Ishikawa (cell line): ENCODE data around the gene IL19.

Experiments used
- CEBPB ChIP-seq: IDR thresholded peaks from 2 replicates; pipeline ENCODE4 v1.6.1; 2012
- CREB1 ChIP-seq: IDR thresholded peaks from 2 replicates; pipeline ENCODE4 v1.6.1; 2012; ENCODE audit warnings: low read depth
- EGR1 ChIP-seq: IDR thresholded peaks from 2 replicates; pipeline ENCODE4 v1.6.1; 2012
- EP300 ChIP-seq: IDR thresholded peaks from 2 replicates; pipeline ENCODE4 v1.6.1; 2012; ENCODE audit warnings: borderline replicate concordance
- FOXM1 ChIP-seq: IDR thresholded peaks from 2 replicates; pipeline ENCODE4 v1.6.1; 2012; ENCODE audit warnings: low read depth, borderline replicate concordance
- NFIC ChIP-seq: IDR thresholded peaks from 2 replicates; pipeline ENCODE4 v1.6.1; 2012
- RAD21 ChIP-seq: IDR thresholded peaks from 2 replicates; pipeline ENCODE4 v1.6.1; 2012; ENCODE audit warnings: low read depth
- TAF1 ChIP-seq: IDR thresholded peaks from 2 replicates; pipeline ENCODE4 v1.6.1; 2012; ENCODE audit warnings: low read depth, mild to moderate bottlenecking
- TCF12 ChIP-seq: IDR thresholded peaks from 2 replicates; pipeline ENCODE4 v1.6.1; 2012; ENCODE audit warnings: low read depth
- TEAD4 ChIP-seq: IDR thresholded peaks from 2 replicates; pipeline ENCODE4 v1.6.1; 2012
- YY1 ChIP-seq: IDR thresholded peaks from 2 replicates; pipeline ENCODE4 v1.6.1; 2012; ENCODE audit warnings: low read depth
- ZBTB7A ChIP-seq: IDR thresholded peaks from 2 replicates; pipeline ENCODE4 v1.6.1; 2012; ENCODE audit warnings: low read depth
- TF ChIP-seq, protein P1 (sequence below): IDR thresholded peaks from 2 replicates; pipeline ENCODE4 v1.6.1; 2012
- TF ChIP-seq, protein P2 (sequence below): IDR thresholded peaks from 2 replicates; pipeline ENCODE4 v1.6.1; 2012
- TF ChIP-seq, protein P3 (sequence below): IDR thresholded peaks from 2 replicates; pipeline ENCODE4 v1.6.1; 2012; ENCODE audit warnings: low read depth, mild to moderate bottlenecking

IL19 gene

DNA sequence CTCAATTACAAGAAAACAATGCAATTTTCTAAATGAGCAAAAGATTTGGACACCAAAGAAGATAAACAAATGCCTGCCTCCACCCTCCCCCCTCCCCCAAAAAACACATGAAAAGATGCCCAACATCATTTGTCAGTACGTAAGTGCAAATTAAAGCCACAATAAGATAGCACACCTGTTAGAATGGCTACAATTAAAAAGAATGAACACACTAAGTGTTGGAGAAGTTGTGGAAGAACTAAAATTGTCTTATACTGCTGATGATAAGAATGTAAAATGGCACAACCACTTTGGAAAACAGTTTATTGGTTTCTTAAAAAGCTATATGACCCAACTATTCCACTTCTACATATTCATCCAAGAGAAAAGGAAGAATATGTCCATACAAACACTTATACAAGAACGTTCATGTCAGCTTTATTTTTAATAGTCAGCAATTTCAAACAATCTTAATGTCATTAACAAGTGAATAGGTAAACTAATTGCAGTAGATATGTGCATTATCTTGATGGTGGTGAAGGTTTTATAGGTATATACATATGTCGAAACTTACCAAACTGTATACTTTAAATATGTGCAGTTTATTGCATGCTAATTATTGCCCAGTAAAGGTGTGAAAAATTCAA lies 105.3 kb downstream of the IL19 start:
- TF ChIP-seq, protein P1, sequence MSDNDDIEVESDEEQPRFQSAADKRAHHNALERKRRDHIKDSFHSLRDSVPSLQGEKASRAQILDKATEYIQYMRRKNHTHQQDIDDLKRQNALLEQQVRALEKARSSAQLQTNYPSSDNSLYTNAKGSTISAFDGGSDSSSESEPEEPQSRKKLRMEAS = no peak
- TF ChIP-seq, protein P2, sequence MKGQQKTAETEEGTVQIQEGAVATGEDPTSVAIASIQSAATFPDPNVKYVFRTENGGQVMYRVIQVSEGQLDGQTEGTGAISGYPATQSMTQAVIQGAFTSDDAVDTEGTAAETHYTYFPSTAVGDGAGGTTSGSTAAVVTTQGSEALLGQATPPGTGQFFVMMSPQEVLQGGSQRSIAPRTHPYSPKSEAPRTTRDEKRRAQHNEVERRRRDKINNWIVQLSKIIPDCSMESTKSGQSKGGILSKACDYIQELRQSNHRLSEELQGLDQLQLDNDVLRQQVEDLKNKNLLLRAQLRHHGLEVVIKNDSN = no peak
- TF ChIP-seq ZBTB7A (no peak), TCF12 (no peak), YY1 (no peak), EP300 (no peak)
- TF ChIP-seq, protein P3, sequence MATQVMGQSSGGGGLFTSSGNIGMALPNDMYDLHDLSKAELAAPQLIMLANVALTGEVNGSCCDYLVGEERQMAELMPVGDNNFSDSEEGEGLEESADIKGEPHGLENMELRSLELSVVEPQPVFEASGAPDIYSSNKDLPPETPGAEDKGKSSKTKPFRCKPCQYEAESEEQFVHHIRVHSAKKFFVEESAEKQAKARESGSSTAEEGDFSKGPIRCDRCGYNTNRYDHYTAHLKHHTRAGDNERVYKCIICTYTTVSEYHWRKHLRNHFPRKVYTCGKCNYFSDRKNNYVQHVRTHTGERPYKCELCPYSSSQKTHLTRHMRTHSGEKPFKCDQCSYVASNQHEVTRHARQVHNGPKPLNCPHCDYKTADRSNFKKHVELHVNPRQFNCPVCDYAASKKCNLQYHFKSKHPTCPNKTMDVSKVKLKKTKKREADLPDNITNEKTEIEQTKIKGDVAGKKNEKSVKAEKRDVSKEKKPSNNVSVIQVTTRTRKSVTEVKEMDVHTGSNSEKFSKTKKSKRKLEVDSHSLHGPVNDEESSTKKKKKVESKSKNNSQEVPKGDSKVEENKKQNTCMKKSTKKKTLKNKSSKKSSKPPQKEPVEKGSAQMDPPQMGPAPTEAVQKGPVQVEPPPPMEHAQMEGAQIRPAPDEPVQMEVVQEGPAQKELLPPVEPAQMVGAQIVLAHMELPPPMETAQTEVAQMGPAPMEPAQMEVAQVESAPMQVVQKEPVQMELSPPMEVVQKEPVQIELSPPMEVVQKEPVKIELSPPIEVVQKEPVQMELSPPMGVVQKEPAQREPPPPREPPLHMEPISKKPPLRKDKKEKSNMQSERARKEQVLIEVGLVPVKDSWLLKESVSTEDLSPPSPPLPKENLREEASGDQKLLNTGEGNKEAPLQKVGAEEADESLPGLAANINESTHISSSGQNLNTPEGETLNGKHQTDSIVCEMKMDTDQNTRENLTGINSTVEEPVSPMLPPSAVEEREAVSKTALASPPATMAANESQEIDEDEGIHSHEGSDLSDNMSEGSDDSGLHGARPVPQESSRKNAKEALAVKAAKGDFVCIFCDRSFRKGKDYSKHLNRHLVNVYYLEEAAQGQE = no peak

DNA sequence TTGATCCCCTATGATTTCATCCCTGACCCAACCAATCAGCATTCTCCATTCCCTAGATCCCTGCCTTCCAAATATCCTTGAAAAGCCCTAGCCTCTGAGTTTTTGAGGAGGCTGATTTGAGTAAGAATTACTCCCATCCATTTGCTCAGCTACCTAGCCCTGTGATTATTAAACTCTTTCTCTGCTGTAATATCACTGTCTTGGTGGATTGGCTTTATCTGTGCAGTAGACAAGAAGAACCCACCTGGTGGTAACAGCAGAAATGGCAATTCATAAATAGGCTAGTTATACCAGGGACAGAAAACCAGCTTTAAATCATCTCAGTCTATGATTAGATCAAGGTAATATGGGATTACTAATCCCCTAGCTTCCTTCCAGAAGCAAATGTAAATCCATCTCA lies 107.9 kb downstream of the IL19 start:
- TF ChIP-seq CREB1 (no peak), YY1 (no peak), RAD21 (no peak), TAF1 (no peak), TCF12 (no peak), NFIC (no peak), ZBTB7A (no peak), CEBPB (no peak), TEAD4 (no peak), FOXM1 (no peak), EP300 (no peak), EGR1 (no peak)
- TF ChIP-seq, protein P2 = no peak
- TF ChIP-seq, protein P3 = no peak
- TF ChIP-seq, protein P1 = no peak

DNA sequence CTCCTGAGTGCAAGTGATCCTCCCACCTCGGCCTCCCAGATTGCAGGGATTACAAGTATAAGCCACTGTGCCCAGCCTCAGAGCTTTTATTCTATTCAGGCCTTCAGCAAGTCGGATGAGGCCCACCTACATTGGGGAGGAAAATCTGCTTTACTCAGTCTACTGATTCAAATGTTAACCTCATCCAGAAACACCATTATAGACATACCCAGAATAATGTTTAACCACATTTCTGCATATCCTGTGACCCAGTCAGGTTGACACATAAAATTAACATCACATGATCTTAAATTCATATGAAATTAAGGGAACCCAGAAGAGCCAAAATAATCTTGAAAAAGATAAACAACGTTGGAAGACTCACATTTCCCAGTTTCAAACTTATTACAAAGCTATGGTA lies 109.7 kb downstream of the IL19 start:
- TF ChIP-seq CREB1 (no peak), TCF12 (no peak), CEBPB (no peak), ZBTB7A (no peak), FOXM1 (no peak), EGR1 (no peak), TAF1 (no peak), TEAD4 (no peak), NFIC (no peak), RAD21 (no peak), EP300 (no peak), YY1 (no peak)
- TF ChIP-seq, protein P2 = no peak
- TF ChIP-seq, protein P3 = no peak
- TF ChIP-seq, protein P1 = no peak

DNA sequence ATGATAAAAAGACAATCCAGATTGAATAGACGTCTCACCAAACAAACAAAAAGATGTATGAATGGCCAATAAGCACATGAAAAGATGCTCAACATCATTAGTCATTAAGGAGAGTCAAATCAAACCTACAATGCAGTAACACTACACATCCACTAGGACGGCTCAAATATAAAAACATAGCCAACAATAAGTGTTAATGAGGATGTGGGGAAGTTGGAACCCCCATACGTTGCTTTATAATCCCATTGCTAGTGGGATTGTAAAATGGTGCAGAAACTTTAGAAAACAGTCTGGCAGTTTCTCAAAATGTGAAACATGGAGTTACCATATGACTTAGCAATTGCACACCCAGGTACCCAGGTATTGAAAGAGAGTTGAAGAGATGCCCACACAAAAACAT lies 112.0 kb downstream of the IL19 start:
- TF ChIP-seq TEAD4 = no peak
- TF ChIP-seq RAD21 = no peak
- TF ChIP-seq YY1 = no peak
